ENCODE measurements around the gene TBX19.

The TBX19 gene

GRCh38 chr1:168317309-168317708 lies 36.6 kb downstream of the TBX19 start:
- H3K27ac ChIP-seq, result no peak overlapping the region
- no peak for DNase-seq
- no peak overlapping the region for H3K4me3 ChIP-seq (ENCODE audit: low read depth, low read length)
- H3K9me3 ChIP-seq (ENCODE audit: severe bottlenecking), result no peaks in the 10 kb centered on the region
- H3K27me3 ChIP-seq (ENCODE audit: insufficient read depth, low read depth, severe bottlenecking), result no peaks in the 10 kb centered on the region
- H3K36me3 ChIP-seq, result no peaks in the 10 kb centered on the region
- TF ChIP-seq CTCF (IDR thresholded peaks at IDR 0.05; ENCODE audit: low read depth, low read length), result no peak

- no peak for TF ChIP-seq CTCF (IDR thresholded peaks at IDR 0.05; ENCODE audit: low read depth, low read length)
- no peaks in the 10 kb centered on the region for H3K9me3 ChIP-seq (ENCODE audit: severe bottlenecking)
- no peak for DNase-seq
These were observed 39.0 kb downstream of the TBX19 start for GRCh38 chr1:168319691-168320090.

GRCh38 chr1:168320149-168320548 lies 39.5 kb downstream of the TBX19 start:
- H3K9me3 ChIP-seq (ENCODE audit: severe bottlenecking), result no peaks in the 10 kb centered on the region
- H3K27me3 ChIP-seq (ENCODE audit: insufficient read depth, low read depth, severe bottlenecking), result no peaks in the 10 kb centered on the region
- no peaks in the 10 kb centered on the region for H3K36me3 ChIP-seq
- H3K27ac ChIP-seq, result no peak overlapping the region
- no peak for TF ChIP-seq CTCF (IDR thresholded peaks at IDR 0.05; ENCODE audit: low read depth, low read length)
- DNase-seq, result no peak
- no peak overlapping the region for H3K4me3 ChIP-seq (ENCODE audit: low read depth, low read length)

More at GRCh38 chr1:168319691-168320090, 39.0 kb downstream of the TBX19 start:
- Histone ChIP-seq H3K4me3 (ENCODE audit: low read depth, low read length) (no peak overlapping the region), H3K27me3 (ENCODE audit: insufficient read depth, low read depth, severe bottlenecking) (no peaks in the 10 kb centered on the region), H3K36me3 (no peaks in the 10 kb centered on the region), H3K27ac (no peak overlapping the region)

GRCh38 chr1:168320800-168321450 lies 40.2 kb downstream of the TBX19 start:
- Histone ChIP-seq H3K9me3 (ENCODE audit: severe bottlenecking) (no peaks in the 10 kb centered on the region), H3K4me3 (ENCODE audit: low read depth, low read length) (no peak overlapping the region), H3K27ac (no peak overlapping the region), H3K36me3 (no peaks in the 10 kb centered on the region), H3K27me3 (ENCODE audit: insufficient read depth, low read depth, severe bottlenecking) (no peaks in the 10 kb centered on the region)
- no peak for DNase-seq
- TF ChIP-seq CTCF (IDR thresholded peaks at IDR 0.05; ENCODE audit: low read depth, low read length), result no peak

GRCh38 chr1:168321945-168322344 lies 41.3 kb downstream of the TBX19 start:
- H3K27ac ChIP-seq, result no peak overlapping the region
- no peak for TF ChIP-seq CTCF (IDR thresholded peaks at IDR 0.05; ENCODE audit: low read depth, low read length)
- DNase-seq, result no peak
- H3K36me3 ChIP-seq, result no peaks in the 10 kb centered on the region
- H3K4me3 ChIP-seq (ENCODE audit: low read depth, low read length), result no peak overlapping the region
- no peaks in the 10 kb centered on the region for H3K9me3 ChIP-seq (ENCODE audit: severe bottlenecking)
- H3K27me3 ChIP-seq (ENCODE audit: insufficient read depth, low read depth, severe bottlenecking), result no peaks in the 10 kb centered on the region

All from WERI-Rb-1 (cell line).